A673 (cell line): Measurements from ENCODE around the gene SLC6A6.

Experiments
- EZH2 ChIP-seq: fragments of 200-600 bp; sonication (generic); IDR thresholded peaks from 2 replicates; pipeline ENCODE4 v1.6.1; 2017; ENCODE audit warnings: borderline replicate concordance, low read depth, mild to moderate bottlenecking, mixed read lengths, antibody characterized with exemption, low read length; ENCODE audit not compliant: poor library complexity, severe bottlenecking
- TF ChIP-seq, protein P1 (sequence below): fragments of 300-800, 200-600 bp; sonication (generic); conservative IDR thresholded peaks from 2 replicates; pipeline ENCODE4 v1.5.1; 2017; ENCODE audit warnings: low read depth, mild to moderate bottlenecking, antibody characterized with exemption, low read length, moderate library complexity, mixed read lengths

DNA sequence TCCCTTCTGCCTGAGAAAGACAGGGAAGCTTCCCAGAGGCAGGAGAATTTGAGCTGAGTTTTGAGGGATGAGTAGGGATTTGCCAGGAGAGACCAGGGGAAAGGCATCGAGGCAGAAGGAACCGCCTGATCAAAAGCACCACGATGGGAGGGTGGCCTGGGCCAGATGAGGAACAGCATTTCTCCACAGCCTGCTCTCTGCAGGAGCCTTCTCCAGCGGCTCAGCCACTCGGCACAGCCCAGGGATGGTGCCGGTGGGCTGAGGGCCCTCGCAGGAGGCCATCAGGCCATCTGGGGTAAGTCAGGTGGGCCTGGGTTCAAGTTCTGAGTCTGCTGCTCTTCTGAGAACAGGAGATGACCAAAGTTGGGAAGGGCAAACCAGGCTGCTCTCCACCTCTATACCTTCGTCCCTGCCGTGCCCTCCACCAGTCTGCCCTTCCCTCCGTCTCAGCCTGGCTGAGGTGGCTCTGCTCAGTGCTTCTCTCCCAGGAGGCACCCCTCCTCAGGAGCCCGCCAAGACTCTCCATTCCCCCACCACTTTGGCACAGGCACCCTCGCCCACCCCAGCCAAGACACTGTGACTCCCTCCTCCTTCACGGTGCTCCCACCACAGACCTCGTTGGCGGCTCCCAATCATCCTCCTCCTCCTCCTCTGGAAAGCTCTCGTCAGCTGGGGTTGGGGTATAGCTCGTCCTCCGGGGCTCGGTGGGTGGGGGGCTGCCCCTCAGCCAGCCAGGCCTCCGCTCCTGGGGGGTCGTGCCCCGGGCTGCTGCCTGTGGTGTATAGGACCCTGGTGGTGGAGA is 102.8 kb downstream of the SLC6A6 start:
- TF ChIP-seq, protein P1, sequence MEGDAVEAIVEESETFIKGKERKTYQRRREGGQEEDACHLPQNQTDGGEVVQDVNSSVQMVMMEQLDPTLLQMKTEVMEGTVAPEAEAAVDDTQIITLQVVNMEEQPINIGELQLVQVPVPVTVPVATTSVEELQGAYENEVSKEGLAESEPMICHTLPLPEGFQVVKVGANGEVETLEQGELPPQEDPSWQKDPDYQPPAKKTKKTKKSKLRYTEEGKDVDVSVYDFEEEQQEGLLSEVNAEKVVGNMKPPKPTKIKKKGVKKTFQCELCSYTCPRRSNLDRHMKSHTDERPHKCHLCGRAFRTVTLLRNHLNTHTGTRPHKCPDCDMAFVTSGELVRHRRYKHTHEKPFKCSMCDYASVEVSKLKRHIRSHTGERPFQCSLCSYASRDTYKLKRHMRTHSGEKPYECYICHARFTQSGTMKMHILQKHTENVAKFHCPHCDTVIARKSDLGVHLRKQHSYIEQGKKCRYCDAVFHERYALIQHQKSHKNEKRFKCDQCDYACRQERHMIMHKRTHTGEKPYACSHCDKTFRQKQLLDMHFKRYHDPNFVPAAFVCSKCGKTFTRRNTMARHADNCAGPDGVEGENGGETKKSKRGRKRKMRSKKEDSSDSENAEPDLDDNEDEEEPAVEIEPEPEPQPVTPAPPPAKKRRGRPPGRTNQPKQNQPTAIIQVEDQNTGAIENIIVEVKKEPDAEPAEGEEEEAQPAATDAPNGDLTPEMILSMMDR: no peak
- TF ChIP-seq EZH2: no peak
